ENCODE results near the gene RAB11B.
"Not testable (repeated sequence)": the region's sequence is repeated elsewhere in the genome, so short reads cannot be mapped to it uniquely, and the experiment has no call there.

The RAB11B gene

GRCh38 chr19:8371011-8371804 is 19.0 kb upstream of the RAB11B start:
- no peak for DNase-seq

- no peak for DNase-seq
These were observed 16.0 kb upstream of the RAB11B start for GRCh38 chr19:8373867-8374813.

DNA sequence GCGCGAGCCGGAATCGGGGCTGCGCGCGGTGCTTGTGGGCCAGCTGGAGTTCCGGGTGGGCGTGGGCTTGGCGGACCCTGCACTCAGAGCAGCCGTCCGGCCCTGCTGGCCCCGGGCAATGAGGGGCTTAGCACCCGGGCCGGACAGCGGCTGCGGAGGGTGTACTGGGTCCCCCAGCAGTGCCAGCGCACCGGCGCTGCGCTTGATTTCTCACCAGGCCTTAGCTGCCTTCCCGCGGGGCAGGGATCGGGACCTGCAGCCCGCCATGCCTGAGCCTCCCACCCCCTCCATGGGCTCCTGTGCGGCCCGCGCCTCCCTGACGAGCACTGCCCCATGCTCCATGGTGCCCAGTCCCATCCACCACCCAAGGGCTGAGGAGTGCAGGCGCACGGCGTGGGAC is 14.4 kb upstream of the RAB11B start:
- not testable (repeated sequence) for DNase-seq

DNA sequence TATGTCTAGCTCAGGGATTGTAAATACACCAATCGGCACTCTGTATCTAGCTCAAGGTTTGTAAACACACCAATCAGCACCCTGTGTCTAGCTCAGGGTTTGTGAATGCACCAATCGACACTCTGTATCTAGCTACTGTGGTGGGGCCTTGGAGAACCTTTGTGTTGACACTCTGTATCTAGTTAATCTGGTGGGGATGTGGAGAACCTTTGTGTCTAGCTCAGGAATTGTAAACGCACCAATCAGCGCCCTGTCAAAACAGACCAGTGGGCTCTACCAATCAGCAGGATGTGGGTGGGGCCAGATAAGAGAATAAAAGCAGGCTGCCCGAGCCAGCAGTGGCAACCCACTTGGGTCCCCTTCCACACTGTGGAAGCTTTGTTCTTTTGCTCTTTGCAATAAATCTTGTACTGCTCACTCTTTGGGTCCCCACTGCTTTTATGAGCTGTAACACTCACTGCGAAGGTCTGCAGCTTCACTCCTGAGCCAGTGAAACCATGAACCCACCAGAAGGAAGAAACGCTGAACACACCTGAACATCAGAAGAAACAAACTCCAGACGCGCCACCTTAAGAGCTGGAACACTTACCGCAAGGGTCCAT is 13.7 kb upstream of the RAB11B start:
- DNase-seq: not testable (repeated sequence)

- no peak for DNase-seq
These were observed 12.6 kb upstream of the RAB11B start for GRCh38 chr19:8377598-8377997.

- DNase-seq: not testable (repeated sequence)
These were observed 10.8 kb upstream of the RAB11B start for GRCh38 chr19:8379156-8379891.

GRCh38 chr19:8384569-8384968 is 5.6 kb upstream of the RAB11B start:
- not testable (repeated sequence) for DNase-seq

DNA sequence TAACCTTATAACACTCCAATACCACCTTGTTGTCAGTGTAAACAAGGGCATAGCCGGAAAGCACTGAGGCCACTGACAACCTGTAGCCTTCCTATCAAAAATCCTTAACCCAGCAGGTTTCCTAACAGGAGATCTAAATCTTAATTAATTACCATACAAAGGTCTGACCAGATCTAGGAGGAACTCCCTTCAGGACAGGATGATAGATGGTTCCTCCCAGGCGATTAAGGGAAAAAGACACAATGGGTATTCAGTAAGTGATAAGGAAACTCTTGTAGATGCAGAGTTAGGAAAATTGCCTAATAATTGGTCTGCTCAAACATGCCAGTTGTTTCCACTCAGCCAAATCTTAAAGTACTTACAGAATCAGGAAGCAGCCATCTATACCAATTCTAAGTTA is 5.1 kb upstream of the RAB11B start:
- DNase-seq: not testable (repeated sequence)

DNA sequence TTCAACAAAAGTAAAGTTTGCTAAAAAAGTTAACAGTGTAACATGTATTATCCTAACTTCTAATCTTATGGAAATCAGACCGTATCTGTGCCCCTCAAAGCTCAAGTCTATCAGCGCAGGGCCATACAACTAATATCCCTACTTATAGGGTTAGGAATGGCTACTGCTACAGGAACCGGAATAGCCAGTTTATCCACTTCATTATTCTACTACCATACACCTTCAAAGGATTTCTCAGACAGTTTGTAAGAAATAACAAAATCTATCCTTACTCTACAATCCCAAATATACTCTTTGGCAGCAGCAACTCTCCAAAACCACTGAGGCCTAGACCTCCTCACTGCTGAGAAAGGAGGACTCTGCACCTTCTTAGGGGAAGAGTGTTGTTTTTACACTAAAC is 4.6 kb upstream of the RAB11B start:
- DNase-seq: not testable (repeated sequence)

- not testable (repeated sequence) for DNase-seq
These were observed 3.7 kb upstream of the RAB11B start for GRCh38 chr19:8386419-8386818.

DNA sequence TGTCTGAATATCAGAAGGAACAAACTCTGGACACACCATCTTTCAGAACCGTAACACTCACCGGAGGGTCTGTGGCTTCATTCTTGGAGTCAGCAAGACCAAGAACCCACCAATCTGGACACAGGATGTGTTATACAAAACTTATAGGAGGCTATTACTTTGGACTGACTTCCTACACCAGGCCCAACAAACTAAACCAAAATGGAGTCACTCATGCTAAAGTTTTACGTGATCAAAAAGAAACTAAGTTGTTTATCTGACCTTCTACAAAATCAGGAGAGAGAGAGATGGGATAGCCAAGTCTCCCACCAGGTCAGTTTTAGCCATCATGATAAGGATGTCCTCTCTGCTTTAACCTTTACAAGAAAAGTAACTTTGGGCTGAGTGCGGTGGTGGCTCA is 3.2 kb upstream of the RAB11B start:
- no peak for DNase-seq

DNA sequence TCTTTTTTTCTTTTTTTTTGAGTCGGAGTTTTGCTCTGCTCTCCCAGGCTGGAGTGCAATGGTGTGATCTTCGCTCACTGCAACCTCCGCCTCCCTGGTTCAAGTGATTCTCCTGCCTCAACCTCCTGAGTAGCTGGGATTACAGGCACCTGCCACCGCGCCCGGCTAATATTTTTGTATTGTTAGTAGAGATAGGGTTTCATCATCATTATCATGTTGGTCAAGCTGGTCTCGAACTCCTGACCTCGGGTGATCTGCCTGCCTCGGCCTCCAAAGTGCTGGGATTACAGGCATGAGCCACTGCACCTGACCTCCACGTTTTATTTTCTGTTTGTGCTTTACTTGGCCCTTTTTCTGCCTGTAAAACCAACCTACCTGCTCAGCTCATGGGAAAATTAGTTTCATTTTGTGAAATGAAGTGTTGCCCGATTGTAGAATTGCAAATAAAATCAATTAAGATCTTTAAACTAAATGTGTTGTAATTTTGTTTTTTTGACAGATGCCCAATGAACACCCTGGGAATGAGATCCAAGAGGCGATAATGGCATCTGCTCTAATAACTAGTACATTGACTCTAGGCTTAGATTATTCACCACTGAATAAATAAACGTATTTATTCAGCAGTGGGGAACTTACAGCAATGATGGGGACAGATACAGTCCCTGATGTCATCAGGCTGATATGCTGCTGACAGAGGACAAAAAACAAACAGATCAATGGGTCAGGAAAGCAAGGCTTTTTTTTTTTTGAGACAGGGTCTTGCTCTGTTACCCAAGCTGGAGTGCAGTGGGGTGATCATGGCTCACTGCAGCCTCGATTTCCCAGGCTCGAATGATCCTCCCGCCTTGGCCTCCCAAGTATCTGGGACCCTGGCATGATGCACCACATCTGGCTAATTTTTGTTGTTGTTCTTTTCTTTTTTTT is 2.2 kb upstream of the RAB11B start:
- DNase-seq: no peak

DNA sequence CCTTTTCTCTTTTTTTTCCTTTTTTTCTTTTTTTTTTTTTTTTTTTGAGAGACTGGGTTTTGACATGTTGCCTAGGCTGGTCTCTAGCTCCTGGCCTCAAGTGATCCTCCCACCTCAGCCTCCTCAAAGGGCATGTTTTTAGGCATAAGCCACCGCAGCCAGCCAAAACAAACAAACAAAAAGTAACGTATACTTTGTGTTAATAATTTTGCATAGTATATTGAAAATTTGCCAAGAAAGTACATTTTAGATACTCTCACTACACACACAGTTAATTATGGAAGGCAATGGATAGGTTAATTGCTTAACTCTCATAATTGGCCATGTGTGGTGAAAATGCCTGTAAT is 1.6 kb upstream of the RAB11B start:
- DNase-seq: no peak

GRCh38 chr19:8390617-8390981 is 439 bp downstream of the RAB11B start:
- DNase-seq: peak; percentile 71

DNA sequence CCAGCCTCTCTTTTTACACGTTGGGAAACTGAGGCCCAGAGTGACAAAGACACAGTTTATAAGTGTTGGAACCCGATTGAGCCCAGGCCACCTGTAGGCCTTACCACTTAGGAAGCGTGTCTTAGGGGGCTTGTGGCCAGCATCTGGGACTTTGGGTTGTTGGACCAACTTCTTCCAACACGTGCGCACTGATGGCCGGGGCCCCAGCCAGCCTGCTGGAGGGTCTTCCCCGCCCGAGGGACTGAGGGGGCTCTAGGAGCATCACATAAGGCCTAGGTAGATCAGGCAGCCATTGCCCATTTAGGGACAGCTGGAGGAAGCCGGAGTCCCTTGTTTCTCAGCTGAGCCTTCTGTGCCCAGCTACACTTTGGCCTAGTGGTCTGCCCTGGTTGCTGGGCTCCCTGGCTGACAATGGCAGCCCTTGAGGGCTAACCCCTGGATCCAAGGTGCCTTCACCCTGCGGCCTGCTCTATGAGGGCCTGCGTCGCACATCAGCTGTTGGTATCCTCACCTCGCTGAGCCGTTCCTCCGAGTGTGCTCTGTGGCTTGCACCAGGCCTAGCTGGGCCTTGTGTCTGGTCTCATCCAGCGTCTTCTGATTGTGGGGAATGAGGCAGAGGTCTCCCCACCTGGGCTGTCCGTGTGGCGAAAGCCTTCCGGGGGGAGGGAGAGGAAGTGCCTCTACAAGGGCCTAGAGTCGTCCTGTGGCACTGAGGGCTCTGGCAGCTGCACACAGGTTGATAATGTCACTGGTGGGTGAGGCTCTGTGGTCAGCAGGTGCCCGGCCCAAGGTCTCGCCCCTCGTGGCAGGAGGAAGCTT is 1.2 kb downstream of the RAB11B start:
- DNase-seq: no peak

- DNase-seq: no peak
These were observed 1.9 kb downstream of the RAB11B start for GRCh38 chr19:8392017-8392591.

GRCh38 chr19:8393192-8393870 is 3.2 kb downstream of the RAB11B start:
- no peak for DNase-seq

GRCh38 chr19:8393871-8394250 is 3.7 kb downstream of the RAB11B start:
- DNase-seq: no peak

DNA sequence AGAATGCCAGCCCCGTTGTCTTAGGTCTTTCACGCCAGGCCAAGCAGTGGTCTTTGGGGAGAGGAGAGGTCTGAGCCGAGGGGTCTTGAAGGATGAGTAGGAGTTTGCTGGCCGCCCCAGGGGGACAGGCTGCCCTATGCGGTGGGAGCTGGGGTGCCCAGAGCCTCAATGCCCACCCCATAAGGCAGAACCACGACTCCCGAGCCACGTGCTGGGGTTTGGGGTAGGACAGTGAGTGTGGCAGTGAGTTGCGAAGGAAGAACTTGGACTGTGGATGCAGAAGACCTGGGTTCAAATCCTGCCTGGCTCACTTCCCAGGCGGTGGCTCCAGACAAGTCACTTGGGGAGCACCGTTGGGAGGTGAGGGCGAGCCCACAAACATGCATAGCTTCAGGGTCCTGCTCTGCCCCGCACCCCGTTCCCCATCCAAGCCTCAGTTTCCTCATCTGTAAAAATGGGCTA is 5.5 kb downstream of the RAB11B start:
- DNase-seq: no peak

DNA sequence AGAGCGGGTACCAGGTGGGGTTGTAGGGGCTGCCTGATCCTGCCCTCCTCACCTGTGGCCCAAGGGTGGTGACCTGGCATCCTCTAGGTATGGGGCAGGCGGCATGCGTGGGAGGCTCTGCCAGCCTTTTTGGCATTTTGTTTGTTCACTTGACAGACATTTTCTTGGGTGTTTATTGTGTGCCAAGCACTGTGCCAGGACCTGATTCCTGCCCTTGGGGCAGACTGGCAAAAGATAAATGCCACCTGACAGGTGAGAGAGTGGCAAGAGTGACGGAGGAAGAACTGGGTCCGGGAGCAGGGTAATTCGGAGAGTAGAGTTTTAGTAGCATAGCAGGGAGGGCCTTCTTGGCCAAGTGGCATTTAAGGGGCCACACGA is 6.0 kb downstream of the RAB11B start:
- DNase-seq: no peak
